AG04450 (cell line): Measurements from ENCODE around the gene EIPR1. TPM values are rescaled to one million over a fixed set of nuclear protein-coding genes. Genes with fewer than 3 reads are reported as not detected.

Experiments used
- CTCF ChIA-PET: fragments of 300-600, 350-600 bp; formaldehyde crosslinking; extraction: SDS; loops from one replicate; lab custom pipeline; 2022; ENCODE audit warnings: antibody characterized with exemption, inconsistent platforms; lab: Charles Lee
- POLR2A ChIA-PET: fragments of 350-600 bp; formaldehyde crosslinking; extraction: SDS; loops from one replicate; lab custom pipeline; 2021; ENCODE audit warnings: antibody characterized with exemption, inconsistent platforms; lab: Yijun Ruan, JAX
- DNase-seq: peaks from one replicate; pipeline ENCODE4 v3.0.0-alpha.2; 2011; ENCODE audit warnings: low read depth, low spot score
- H3K27ac ChIP-seq: one replicate; pipeline ENCODE4 v1.5.1; 2012; ENCODE audit warnings: low read depth, low read length, control low read depth
- H3K27me3 ChIP-seq: one replicate; pipeline ENCODE4 v1.6.0; 2012; ENCODE audit warnings: low read length; ENCODE audit not compliant: control insufficient read depth, insufficient read depth
- H3K4me3 ChIP-seq: 2 replicates; pipeline ENCODE4 v1.5.1; 2011; ENCODE audit warnings: mild to moderate bottlenecking, low read depth, low read length, control low read depth
- H3K9me3 ChIP-seq: 2 replicates; pipeline ENCODE4 v1.5.1; 2012; ENCODE audit warnings: low read length; ENCODE audit not compliant: control insufficient read depth, insufficient read depth
- polyA plus RNA-seq: library from polyadenylated mRNA; depleted of rRNA; stranded (reverse); fragments of >200 nt; gene quantifications from 2 replicates; pipeline ENCODE4 v1.2.3, GENCODE V29; 2011
- TF ChIP-seq, protein P1 (sequence below): IDR thresholded peaks from 2 replicates; pipeline ENCODE4 v1.5.1; 2011; ENCODE audit warnings: low read depth, low read length, control low read depth, inconsistent platforms

EIPR1 gene
- polyA plus RNA-seq, 1 experiment = 33.2 TPM

DNA sequence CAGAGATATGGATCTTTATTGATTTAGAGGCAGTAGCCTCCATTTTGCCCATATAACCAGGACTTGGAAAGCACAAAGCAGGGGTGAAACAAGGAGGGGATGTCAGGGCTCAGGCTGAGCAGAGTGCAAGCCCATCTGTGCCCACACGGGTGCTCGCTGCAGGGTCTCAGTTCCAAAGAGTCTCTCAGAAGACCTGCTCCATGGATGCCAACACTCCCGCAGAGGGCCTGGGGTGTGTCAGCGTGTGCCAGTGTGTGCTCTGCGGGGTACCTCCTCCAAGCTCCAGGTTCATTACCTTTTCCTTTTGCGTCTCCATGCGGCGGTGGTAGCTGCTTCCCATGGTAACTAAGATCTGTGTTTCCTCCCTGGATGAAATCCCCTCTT lies 107.5 kb downstream of the EIPR1 start:
- DNase-seq = no peak
- TF ChIP-seq, protein P1, sequence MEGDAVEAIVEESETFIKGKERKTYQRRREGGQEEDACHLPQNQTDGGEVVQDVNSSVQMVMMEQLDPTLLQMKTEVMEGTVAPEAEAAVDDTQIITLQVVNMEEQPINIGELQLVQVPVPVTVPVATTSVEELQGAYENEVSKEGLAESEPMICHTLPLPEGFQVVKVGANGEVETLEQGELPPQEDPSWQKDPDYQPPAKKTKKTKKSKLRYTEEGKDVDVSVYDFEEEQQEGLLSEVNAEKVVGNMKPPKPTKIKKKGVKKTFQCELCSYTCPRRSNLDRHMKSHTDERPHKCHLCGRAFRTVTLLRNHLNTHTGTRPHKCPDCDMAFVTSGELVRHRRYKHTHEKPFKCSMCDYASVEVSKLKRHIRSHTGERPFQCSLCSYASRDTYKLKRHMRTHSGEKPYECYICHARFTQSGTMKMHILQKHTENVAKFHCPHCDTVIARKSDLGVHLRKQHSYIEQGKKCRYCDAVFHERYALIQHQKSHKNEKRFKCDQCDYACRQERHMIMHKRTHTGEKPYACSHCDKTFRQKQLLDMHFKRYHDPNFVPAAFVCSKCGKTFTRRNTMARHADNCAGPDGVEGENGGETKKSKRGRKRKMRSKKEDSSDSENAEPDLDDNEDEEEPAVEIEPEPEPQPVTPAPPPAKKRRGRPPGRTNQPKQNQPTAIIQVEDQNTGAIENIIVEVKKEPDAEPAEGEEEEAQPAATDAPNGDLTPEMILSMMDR = no peak
- CTCF ChIA-PET = no interaction called here
- H3K27me3 ChIP-seq = no peaks in the 10 kb centered on the region
- POLR2A ChIA-PET = no interaction called here
- peaks cover 8% of the 10 kb centered on the region for H3K9me3 ChIP-seq
- no peak overlapping the region for H3K27ac ChIP-seq
- no peak overlapping the region for H3K4me3 ChIP-seq

- TF ChIP-seq, protein P1 = no peak
Measured at GRCh38 chr2:3269425-3270094, 108.1 kb downstream of the EIPR1 start.

DNA sequence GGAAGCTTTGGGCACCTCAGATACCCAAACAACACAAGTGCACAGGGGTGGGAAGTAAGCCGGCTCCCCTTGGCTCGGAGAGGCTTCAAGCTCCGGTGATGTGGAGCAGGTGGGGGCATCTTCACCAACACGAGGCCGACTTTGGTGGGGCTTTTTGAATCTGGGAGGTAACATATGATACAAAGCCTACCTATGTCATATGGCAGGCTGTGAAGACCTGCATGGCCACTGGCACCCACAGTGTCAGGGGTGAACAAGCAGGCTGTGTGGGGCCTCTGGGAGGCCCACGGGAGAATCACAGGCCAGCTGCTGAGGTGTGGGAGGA lies 109.0 kb downstream of the EIPR1 start:
- Histone ChIP-seq H3K27me3 (no peaks in the 10 kb centered on the region), H3K4me3 (no peak overlapping the region), H3K27ac (no peak overlapping the region), H3K9me3 (peaks cover 8% of the 10 kb centered on the region)
- DNase-seq = no peak
- ChIA-PET CTCF (no interaction called here), POLR2A (no interaction called here)
- TF ChIP-seq, protein P1 = no peak

More at GRCh38 chr2:3269425-3270094, 108.1 kb downstream of the EIPR1 start:
- Histone ChIP-seq H3K27me3 (no peaks in the 10 kb centered on the region), H3K9me3 (peaks cover 8% of the 10 kb centered on the region), H3K27ac (no peak overlapping the region), H3K4me3 (no peak overlapping the region)
- DNase-seq = no peak
- POLR2A ChIA-PET = no interaction called here
- CTCF ChIA-PET = no interaction called here

GRCh38 chr2:3267869-3268704 lies 109.5 kb downstream of the EIPR1 start:
- TF ChIP-seq, protein P1 = no peak
- POLR2A ChIA-PET = no interaction called here
- DNase-seq = no peak
- CTCF ChIA-PET = no interaction called here
- H3K27ac ChIP-seq = no peak overlapping the region
- H3K4me3 ChIP-seq = no peak overlapping the region
- H3K9me3 ChIP-seq = peaks cover 8% of the 10 kb centered on the region
- H3K27me3 ChIP-seq = no peaks in the 10 kb centered on the region
